GM21737 (cell line): ENCODE measurements around the gene DMP1.

Source experiments
- ATAC-seq: cut with Tn5 transposase; IDR thresholded peaks from one replicate; pipeline ENCODE4 v1.9.1; 2021; ENCODE audit warnings: mild to moderate bottlenecking, moderate library complexity; ENCODE audit not compliant: unreplicated experiment

The DMP1 gene

DNA sequence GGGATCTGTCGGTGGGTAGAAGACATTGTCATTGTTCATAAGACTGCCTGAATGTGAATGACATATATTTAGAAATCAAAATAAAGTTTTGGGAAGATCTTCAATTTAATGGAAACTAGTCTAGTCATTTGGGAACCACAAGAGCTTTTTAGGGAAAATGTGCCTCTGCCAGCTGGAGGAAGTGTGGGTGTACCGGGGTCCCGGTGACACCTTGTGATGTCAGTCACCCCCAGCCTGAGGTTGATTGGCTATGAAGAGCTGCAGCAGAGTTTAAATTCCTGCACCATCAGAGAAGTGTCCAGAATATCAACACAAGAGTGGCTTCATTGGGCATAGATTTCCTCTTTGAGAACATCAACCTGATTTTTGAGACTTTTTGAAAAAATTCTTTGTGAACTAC, at the start of gene DMP1:
DMP1 (plus strand) TSS at position 301 of the 400 bp plus-strand sequence. CDS start 6,213 bp downstream, outside the sequence.
- ATAC-seq: no peak

GRCh38 chr4:87601361-87601760, 48.7 kb upstream of the DMP1 start:
- ATAC-seq: no peak

- no peak for ATAC-seq
These were observed 41.9 kb upstream of the DMP1 start, which contains the start of gene DSPP for GRCh38 chr4:87608229-87608628. Gene DSPP (plus strand): TSS chr4:87608529. CDS start chr4:87610909, 2,380 bp downstream.

DNA sequence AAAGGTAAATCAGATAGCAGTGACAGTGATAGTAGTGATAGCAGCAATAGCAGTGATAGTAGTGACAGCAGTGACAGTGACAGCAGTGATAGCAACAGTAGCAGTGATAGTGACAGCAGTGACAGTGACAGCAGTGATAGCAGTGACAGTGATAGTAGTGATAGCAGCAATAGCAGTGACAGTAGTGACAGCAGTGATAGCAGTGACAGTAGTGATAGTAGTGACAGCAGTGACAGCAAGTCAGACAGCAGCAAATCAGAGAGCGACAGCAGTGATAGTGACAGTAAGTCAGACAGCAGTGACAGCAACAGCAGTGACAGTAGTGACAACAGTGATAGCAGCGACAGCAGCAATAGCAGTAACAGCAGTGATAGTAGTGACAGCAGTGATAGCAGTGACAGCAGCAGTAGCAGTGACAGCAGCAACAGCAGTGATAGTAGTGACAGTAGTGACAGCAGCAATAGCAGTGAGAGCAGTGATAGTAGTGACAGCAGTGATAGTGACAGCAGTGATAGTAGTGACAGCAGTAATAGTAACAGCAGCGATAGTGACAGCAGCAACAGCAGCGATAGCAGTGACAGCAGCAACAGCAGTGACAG, 35.7 kb upstream of the DMP1 start:
- ATAC-seq: no peak

DNA sequence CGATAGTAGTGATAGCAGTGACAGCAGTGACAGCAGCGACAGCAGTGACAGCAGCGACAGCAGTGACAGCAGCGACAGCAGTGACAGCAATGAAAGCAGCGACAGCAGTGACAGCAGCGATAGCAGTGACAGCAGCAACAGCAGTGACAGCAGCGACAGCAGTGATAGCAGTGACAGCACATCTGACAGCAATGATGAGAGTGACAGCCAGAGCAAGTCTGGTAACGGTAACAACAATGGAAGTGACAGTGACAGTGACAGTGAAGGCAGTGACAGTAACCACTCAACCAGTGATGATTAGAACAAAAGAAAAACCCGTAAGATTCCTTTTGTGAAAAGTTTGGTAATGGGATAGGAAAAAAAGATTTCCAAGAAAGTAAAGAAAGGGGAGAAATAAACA, 33.8 kb upstream of the DMP1 start:
- ATAC-seq: no peak

- ATAC-seq: no peak
These were observed 30.0 kb upstream of the DMP1 start for GRCh38 chr4:87620086-87620485.

GRCh38 chr4:87620491-87620890, 29.6 kb upstream of the DMP1 start:
- no peak for ATAC-seq

DNA sequence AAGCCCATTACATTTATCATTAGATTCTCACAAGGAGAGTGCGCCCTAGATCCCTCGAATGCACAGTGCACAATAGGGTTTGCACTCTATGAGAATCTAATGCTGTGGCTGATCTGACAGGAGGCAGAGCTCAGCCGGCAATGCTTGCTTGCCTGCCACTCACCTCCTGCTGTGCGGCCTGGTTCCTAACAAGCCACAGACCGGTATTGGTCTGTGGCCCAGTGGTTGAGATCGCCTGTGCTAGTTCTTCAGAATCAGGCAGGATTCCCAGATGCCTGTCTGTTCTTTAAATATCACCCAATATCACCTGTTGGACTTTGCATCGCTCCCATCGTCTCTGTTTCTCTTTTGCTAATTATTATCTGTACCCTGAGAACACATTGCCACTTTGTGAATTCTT, 27.8 kb upstream of the DMP1 start:
- no peak for ATAC-seq

DNA sequence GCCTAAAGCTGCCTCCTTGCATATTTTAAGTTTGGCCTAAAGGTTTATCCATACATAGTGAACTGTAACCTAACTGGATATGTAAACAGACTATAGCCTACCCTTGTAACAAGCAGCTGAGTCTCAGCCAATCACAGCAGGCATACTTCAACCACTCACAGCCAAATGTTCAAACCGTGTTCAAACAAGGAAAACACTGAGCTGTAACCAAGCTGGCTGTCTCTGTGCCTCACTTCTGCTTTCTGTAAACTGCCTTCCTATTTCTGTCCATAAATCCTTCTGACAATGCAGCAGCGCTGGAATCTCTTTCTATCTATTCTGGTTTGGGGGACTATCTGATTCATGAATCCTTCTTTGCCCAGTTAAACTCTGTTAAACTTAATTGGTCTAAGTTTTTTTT, 25.4 kb upstream of the DMP1 start:
- no peak for ATAC-seq

GRCh38 chr4:87631668-87632067, 18.4 kb upstream of the DMP1 start:
- no peak for ATAC-seq

- ATAC-seq: no peak
These were observed 17.6 kb upstream of the DMP1 start for GRCh38 chr4:87632469-87632868.

GRCh38 chr4:87633243-87633642, 16.8 kb upstream of the DMP1 start:
- no peak for ATAC-seq

GRCh38 chr4:87644286-87644685, 5.8 kb upstream of the DMP1 start:
- no peak for ATAC-seq

DNA sequence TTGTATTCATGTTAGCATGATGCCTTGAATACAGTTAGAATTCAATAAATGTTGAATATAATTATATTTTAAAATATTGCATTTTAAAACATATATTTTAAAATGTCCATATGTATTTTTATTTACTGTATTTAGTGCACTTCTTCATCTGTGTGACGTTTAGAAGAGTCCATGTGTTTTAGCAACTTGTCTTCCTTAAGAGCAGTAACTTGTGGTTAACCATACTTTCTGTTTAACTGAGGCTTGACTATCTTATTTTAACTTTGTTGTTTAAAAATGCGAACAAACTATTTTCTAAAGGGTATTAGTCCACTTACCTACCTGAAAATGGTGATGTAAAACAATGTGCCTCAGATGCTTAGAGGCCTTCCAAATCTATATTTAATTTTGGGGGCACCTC, 858 bp downstream of the DMP1 start:
- ATAC-seq: no peak

DNA sequence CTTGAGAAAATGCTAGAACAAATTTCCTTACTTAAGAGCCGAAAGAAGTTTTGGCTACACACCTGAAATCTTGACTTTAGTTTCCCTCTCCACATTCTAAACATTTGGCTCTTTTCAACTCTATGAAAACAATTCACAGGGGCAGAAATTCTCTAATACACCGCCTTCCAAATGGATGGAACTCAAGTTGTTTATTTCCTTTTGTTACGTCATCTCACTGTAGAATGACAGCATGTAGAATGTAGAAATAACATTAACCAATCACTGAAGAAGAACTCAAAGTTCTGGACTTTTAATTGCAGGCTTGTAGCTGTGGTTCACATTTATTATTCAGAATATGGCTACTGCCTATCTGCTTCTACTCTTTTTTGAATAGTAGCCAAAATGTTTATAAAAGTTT, 1.9 kb downstream of the DMP1 start:
- no peak for ATAC-seq

DNA sequence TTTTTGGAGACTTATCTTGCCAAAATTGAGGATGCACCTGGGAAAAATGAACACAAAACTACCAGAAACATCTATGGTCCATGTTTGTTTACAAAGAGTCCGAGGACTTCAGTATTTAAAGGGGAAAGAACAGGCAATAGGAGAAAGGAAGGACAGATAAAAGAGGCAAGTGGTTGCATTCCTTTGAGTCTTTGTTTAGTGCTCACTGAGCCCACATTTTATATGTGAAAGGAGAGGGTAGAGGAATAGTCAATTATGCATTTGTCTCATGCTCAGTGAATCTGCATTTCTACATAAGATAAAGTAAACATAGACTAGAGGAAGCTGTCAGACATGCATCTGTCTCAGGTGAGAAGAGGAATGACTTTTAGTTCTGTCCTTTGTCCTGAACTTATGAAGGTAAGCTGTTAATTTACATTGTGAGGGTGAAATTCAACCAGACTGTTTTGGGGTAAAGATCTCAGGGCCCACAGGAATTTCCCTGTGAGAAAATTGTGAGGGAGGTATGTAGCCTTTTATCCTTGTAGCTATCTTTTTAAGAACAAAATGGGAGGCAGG, 4.5 kb downstream of the DMP1 start:
- ATAC-seq: no peak

GRCh38 chr4:87657525-87657924, 7.4 kb downstream of the DMP1 start:
- no peak for ATAC-seq

DNA sequence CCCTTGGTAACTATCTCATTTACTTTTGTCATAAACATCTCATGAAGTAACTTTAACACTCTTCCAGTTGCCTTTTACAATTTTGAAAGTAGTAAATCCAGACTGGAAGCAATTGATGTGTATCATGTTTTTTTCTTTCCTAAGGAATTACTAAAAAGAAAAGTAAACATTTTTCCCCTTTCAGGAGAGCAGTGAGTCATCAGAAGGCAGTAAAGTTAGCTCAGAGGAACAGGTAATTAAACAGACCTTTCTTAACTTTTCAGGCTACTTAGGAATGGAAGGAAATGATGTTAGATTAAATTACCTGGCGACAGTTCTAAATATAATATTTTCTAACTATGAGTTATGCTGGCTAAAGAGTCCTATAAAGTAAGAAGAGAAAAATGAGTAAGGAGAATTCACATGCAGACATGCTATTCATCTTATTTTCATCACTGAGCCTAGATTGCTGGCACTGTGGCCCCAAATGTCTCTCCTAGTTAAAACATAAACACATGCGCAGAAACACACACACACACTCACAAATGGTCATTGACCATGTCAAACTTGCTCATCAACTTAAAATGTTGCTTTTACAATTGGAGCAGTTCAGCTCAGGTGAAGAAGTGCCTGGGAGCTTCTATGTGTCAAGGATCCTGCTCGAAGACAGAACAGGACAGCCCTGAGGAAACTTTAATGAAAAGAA, 9.3 kb downstream of the DMP1 start:
- ATAC-seq: no peak

DNA sequence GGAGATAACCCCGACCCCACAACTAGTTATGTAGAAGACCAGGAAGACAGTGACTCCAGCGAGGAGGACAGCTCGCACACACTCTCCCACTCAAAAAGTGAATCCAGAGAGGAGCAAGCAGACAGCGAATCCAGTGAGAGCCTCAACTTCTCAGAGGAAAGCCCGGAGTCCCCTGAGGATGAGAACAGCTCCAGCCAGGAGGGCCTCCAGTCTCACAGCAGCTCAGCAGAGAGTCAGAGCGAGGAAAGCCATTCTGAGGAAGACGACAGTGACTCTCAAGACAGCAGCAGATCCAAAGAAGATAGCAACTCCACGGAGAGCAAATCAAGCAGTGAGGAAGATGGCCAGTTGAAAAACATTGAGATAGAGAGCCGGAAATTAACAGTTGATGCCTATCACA, 12.8 kb downstream of the DMP1 start:
- no peak for ATAC-seq

DNA sequence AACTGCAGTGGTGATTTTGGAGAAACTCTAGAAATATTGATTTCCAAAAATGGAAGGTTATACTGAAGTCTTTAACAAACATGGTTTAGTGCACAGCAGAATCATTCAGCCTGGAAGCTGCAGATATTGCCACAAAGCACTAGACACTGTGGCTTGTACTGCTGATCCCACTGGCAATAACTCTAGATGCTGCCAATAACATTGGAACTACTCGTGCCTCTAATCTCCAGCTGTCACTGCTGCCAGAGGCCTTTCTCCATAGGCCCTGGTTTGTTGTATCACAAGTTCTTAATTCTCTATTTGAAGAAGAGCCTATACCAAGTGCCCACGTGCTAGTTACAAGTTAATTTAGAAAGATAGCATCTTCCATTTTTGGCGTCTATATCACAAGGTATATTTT, 19.3 kb downstream of the DMP1 start:
- no peak for ATAC-seq

DNA sequence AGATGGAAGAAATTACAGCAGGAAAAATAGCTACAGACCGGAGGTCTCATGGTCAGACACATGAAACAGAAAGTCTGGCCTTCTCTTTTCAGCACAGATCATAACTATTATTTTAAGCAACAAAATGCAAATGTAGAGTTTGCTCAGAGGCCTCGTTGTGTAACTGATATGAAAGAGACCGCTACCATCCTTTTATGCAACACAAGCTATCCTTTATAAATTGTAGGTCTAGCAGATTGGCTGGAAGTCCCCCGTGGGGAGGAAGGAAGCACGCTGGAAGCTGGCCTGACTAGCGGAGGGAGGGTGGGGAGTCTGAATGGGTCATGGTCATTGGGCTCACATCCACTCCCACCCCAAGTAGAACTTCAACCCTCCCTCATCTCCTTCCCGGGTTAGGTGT, 27.7 kb downstream of the DMP1 start:
- ATAC-seq: no peak

- no peak for ATAC-seq
These were observed 29.5 kb downstream of the DMP1 start for GRCh38 chr4:87679449-87680169.
